Gastroesophageal sphincter (tissue), 3 donors: Measurements from ENCODE around the gene AK3.

Experiments used
- CTCF ChIP-seq, 4 experiments: fragments of 200-600 bp in 2 of 4; fragments of 450-650 bp in 2 of 4; sonication (generic) in 1 of 4; IDR thresholded peaks; one replicate each; pipeline ENCODE4 v1.5.1; 2017 to 2019; ENCODE audit warnings: antibody characterized with exemption in 4 of 4, mild to moderate bottlenecking in 2 of 4, moderate library complexity in 2 of 4
- POLR2A ChIP-seq, 2 donors: fragments of 450-650 bp; IDR thresholded peaks; one replicate each; pipeline ENCODE4 v1.6.1; 2017; ENCODE audit warnings: antibody characterized with exemption in 2 of 2, mild to moderate bottlenecking in 2 of 2, moderate library complexity in 1 of 2

- TF ChIP-seq CTCF (IDR thresholded peaks at IDR 0.05) (no peak), POLR2A (IDR thresholded peaks at IDR 0.05) (no peak)
Measured at GRCh38 chr9:4718911-4719310, 22.1 kb downstream of the AK3 start.
